Fibroblast of villous mesenchyme (primary cell): ENCODE results near the gene RAD51B. TPM values are rescaled to one million over a fixed set of nuclear protein-coding genes. Genes with fewer than 3 reads are reported as not detected.

ENCODE experiments used
- DNase-seq: peaks from one replicate; pipeline ENCODE4 v3.0.0-alpha.2; 2010; ENCODE audit warnings: low read depth
- H3K4me3 ChIP-seq: 2 replicates; pipeline ENCODE4 v1.5.1; 2011; ENCODE audit warnings: low read depth, mild to moderate bottlenecking, low read length
- total RNA-seq: library from RNA; depleted of rRNA; stranded (reverse); fragments of >200 nt; gene quantifications from 2 replicates; pipeline ENCODE4 v1.2.3, GENCODE V29; 2012
- TF ChIP-seq, protein P1 (sequence below): IDR thresholded peaks from 2 replicates; pipeline ENCODE4 v1.5.1; 2012; ENCODE audit warnings: low read depth, mild to moderate bottlenecking, low read length; ENCODE audit not compliant: insufficient read depth

The RAD51B gene
- total RNA-seq, 1 donor: 22.0 TPM

DNA sequence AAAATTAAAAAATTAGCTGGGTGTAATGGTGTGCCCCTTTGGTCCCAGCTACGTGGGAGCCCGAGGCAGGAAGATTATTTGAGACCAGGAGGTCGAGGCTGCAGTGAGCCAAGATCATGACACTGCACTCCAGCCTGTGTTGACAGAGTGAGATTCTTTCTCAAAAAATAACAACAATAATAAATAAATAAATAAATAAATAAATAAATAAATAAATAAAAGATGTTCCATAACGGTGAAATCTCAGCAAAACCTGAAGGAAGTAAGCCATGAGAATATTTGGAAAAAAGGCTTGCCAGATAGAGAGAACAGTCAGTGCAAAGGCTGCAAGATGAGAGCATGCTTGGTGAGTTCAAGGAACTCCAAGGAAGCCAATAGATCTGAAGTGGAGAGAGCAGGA is 176.7 kb downstream of the RAD51B start:
- TF ChIP-seq, protein P1, sequence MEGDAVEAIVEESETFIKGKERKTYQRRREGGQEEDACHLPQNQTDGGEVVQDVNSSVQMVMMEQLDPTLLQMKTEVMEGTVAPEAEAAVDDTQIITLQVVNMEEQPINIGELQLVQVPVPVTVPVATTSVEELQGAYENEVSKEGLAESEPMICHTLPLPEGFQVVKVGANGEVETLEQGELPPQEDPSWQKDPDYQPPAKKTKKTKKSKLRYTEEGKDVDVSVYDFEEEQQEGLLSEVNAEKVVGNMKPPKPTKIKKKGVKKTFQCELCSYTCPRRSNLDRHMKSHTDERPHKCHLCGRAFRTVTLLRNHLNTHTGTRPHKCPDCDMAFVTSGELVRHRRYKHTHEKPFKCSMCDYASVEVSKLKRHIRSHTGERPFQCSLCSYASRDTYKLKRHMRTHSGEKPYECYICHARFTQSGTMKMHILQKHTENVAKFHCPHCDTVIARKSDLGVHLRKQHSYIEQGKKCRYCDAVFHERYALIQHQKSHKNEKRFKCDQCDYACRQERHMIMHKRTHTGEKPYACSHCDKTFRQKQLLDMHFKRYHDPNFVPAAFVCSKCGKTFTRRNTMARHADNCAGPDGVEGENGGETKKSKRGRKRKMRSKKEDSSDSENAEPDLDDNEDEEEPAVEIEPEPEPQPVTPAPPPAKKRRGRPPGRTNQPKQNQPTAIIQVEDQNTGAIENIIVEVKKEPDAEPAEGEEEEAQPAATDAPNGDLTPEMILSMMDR: no peak
- no peak for DNase-seq

DNA sequence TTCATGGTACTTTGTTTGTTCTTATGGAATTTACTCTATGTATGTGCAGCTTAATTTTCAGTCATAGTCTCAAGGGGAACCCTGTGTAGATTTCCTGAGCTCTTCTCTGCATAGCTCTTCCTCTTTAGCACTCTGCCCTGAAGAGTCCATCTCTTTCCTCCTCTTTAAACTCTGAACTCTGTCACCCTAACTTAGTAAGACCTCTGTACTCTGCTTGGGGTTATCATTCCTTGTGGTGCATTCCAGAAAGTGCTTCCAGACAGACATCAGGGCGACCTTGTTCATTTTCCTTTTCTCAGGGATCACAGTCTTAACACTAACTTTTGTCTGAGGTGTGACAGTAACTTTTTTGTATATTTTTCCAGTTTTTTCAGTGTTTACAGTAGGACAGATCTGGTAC is 179.3 kb downstream of the RAD51B start:
- TF ChIP-seq, protein P1: no peak
- no peak for DNase-seq
- no peak overlapping the region for H3K4me3 ChIP-seq

More for the DNA sequence above, 176.7 kb downstream of the RAD51B start:
- no peak overlapping the region for H3K4me3 ChIP-seq

DNA sequence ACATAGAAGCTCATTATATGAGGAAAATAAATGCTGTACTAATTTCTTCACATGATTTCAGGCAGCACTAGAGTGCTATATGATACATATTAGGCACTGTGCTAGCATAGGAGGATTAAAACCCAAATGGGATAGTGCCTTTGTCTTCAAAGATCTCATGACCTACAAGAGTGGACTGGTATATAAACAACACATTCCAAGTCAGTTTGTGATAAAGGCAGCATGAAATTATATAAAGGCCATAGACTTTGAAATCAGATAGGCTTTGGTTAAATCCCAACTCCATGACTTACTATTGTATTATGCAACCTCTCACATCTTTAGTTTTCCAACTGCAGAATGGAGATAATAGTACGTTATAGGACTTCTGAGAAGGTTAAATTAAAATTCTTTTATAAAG is 179.7 kb downstream of the RAD51B start:
- TF ChIP-seq, protein P1: no peak
- no peak overlapping the region for H3K4me3 ChIP-seq
- peak; percentile 49 for DNase-seq

DNA sequence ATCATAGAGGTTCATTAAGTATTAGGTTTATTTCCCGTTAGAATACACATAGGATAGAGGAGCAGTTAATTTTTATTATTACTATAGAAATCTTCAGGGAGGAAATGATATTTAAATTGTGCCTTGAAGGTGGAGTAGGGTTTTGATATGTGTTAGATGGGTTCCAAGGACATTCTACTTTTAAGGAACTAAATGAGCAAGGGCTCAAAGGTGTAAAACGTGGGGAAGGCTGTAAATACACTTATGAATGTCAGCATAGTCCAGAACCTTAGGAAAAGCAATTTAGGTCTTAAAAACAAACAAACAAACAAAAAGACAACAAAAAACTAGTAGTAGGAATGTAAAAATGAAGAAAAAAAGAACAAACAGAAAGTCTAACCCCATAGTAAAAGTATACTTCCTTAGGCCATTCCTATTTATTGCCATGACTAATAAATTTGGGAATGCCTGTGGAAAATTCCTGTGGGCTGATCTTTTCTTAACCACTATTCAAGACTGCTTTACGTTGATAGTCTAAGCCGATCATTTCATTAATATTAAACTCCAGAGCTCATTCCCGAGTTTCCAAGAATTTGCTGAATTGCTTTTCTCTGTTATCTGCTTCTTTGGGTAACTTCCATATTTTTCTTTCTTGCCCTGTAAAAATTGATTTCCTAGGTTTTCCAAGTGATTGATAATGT is 180.3 kb downstream of the RAD51B start:
- TF ChIP-seq, protein P1: no peak
- peak; percentile 93 for DNase-seq
- H3K4me3 ChIP-seq: peak overlapping the region; percentile 12

DNA sequence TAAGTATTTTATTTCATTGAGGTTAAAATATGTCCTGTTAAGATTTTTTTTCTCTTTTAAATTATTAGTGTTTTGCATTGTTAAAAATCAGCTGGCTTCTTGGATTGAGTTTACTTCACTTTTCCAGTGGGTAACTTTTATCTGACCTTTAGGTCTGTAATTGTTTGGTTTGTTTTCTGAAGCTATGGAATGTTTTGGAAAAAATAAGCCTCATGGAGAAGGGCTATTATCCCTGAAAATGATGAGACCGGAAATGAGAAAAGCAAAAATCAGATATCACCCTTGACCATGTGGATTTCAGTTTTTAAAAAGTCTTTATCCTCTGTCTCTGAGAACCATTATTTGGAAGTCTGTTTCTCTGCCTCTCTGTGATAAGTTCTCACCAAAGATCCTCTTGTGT is 180.9 kb downstream of the RAD51B start:
- TF ChIP-seq, protein P1: no peak
- H3K4me3 ChIP-seq: no peak overlapping the region
- DNase-seq: no peak

DNA sequence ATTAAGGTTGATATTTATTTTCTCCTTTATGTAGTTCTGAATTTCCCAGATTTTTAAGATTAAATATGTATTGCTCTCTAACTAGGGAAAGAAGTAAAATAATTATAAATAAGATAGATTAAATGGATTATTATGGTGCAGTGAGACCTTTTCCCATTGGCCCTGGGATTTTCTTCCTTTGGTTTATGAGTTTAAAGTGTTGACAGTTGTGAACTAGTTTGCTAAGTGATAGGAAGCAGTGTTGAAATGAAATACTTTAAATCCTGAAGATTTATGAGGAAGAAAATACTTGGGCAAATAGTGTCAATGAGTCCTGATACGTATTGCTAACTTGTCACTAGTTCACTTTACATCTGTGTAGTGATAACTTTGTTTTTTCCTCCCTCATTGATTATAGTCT is 188.9 kb downstream of the RAD51B start:
- no peak overlapping the region for H3K4me3 ChIP-seq
- TF ChIP-seq, protein P1: no peak
- DNase-seq: no peak

DNA sequence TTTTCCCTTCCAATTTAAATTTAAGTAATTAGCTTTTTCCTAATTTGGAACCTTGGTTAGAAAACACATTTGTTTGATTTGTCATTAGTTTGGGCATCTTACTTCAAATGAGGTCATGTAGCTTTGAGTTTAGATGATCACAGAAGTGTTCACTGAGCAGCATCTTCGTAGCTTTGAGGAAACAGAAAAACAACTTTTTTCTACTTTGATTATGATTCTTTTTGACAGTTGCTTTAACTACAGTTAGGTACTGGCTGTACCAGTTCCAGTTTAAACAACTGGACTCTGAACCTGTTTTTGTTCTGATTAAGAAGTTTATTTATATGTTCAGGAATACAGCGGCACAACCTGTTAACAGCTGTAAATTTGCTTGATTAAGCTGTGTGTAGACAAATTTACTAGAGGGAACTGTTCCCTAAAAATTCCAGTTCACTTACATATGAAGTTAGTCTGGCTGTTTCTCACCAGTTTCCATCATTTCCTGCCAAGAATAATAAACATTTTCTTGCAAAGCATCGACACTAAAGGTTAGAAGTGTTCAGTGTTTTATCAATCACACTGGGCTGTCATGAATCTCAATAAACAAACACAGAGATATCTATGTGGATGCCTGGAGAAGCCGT is 191.9 kb downstream of the RAD51B start:
- H3K4me3 ChIP-seq: no peak overlapping the region
- TF ChIP-seq, protein P1: no peak
- peak; percentile 90 for DNase-seq
